GM12878 (cell line): Measurements from ENCODE around the gene PITPNC1. TPM values are rescaled to one million over a fixed set of nuclear protein-coding genes. Genes with fewer than 3 reads are reported as not detected.

Experiments used
- CUX1 ChIP-seq: IDR thresholded peaks from 2 replicates; pipeline ENCODE4 v1.6.1; 2012; ENCODE audit warnings: improper control_type of control experiment, low read depth, low read length; ENCODE audit not compliant: insufficient replicate concordance
- HDGF ChIP-seq: fragments of 450-650 bp; IDR thresholded peaks from 2 replicates; pipeline ENCODE4 v1.6.1; 2016; ENCODE audit warnings: antibody characterized with exemption
- IRF5 ChIP-seq: fragments of 450-650 bp; IDR thresholded peaks from 2 replicates; pipeline ENCODE4 v1.6.1; 2017; ENCODE audit warnings: borderline replicate concordance
- SIX5 ChIP-seq: IDR thresholded peaks from 2 replicates; pipeline ENCODE4 v1.6.1; 2011; ENCODE audit warnings: mild to moderate bottlenecking, low read depth, low read length, moderate library complexity; ENCODE audit not compliant: severe bottlenecking
- polyA plus RNA-seq, 11 experiments: library from polyadenylated mRNA; depleted of rRNA in 4 of 11; unstranded in 6 of 11; stranded (reverse) in 5 of 11; fragments of >200 nt; fragmentation: Nextera tagmentation in 4 of 11; fragmentation: Illumina TruSeq in 1 of 11; extraction: Ambion mirVana in 4 of 11; extraction: Trizol in 1 of 11; gene quantifications; 1 replicate in 1 of 11; 2 replicates in 10 of 11; pipeline versions ENCODE4 v1.2.1 to v1.2.3, GENCODE V29; 2011 to 2016; ENCODE audit warnings: inconsistent platforms in 2 of 11, missing spikeins in 2 of 11, low read depth in 1 of 11
- total RNA-seq, 4 experiments: library from RNA; depleted of rRNA in 3 of 4; stranded (reverse); fragments of >200 nt in 3 of 4; fragmentation: Illumina TruSeq in 1 of 4; extraction: Trizol in 1 of 4; gene quantifications; 2 replicates each; pipeline versions ENCODE4 v1.2.1 to v1.2.3, GENCODE V29; 2013 to 2021

PITPNC1 gene
- total and polyA plus RNA-seq, 10 of the 15 experiments (the other 5 are each of a cell fraction or from before 2014, with no cell fraction given), result 12.2 to 62.4 (median 47.3) TPM

GRCh38 chr17:67606471-67606870 is 229.4 kb downstream of the PITPNC1 start (continued):
- TF ChIP-seq CUX1, result no peak
- TF ChIP-seq IRF5, result no peak
- no peak for TF ChIP-seq SIX5
- no peak for TF ChIP-seq HDGF
